ENCODE results near the gene H6PD.

Gene H6PD

GRCh38 chr1:9279172-9279840 lies 44.7 kb downstream of the H6PD start:
- no peak for DNase-seq (ENCODE audit: low read depth)

GRCh38 chr1:9280015-9280860 lies 45.7 kb downstream of the H6PD start:
- DNase-seq (ENCODE audit: low read depth), result peak; percentile 68

GRCh38 chr1:9281071-9281827 lies 46.7 kb downstream of the H6PD start:
- no peak for DNase-seq (ENCODE audit: low read depth)

DNA sequence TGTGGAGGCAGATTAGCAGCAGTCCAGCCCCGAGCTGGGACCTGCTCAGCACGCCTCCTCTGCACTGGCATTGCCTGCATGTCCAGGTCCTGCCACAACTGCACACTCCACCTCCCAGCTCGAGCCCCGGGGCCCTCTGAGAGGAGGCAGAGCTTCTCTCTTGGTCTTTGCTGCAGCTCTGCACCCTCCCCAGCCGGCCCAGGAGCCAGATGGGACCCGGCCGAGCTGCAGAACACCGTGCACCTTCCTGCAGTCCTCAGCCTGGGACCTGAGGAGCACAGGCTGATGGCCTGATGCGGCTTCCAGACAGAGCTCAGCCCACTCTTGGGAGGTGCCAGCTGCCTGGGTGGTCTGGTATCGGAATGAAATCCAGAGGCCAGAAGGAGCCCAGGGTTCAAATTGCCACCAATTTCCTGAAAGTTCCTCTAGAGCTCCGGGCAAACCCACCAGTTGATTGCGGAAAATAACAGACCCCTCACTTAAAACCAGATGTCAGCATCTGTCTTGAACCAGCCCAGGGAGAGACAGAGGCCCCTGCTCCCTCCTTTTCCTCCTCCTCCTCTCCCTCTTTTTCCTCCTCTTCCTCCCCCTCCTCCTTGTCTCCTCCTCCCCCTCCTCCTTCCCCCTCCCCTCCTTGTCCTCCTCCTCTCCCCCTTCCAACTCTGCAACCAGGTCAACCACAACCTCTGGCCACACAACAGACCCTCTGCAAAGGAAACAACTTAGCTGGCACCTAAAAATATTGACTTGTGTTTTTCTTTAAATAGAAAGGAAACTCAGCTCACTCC lies 47.5 kb downstream of the H6PD start:
- DNase-seq (ENCODE audit: low read depth), result no peak

GRCh38 chr1:9282696-9282955 lies 48.1 kb downstream of the H6PD start:
- no peak for DNase-seq (ENCODE audit: low read depth)

DNA sequence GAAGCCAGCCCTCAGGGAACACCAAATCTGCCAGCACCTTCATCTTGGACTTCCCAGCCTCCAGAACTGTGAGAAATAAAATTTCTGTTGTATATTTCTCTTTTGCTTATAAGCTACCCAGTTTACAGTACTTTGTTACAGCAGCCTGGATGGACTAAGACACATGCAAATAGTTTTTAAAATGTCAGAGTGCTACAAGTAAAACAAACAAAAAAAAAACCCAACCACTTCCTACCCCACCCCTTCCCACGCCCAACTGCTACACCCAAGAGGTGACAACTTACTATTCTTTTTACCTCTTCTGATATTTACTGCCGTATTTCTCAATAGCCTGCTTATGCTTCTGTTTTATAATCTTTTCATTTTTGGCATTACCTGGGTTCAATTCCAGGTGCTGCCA lies 49.5 kb downstream of the H6PD start:
- DNase-seq (ENCODE audit: low read depth), result no peak

GRCh38 chr1:9286556-9286955 lies 52.0 kb downstream of the H6PD start:
- no peak for DNase-seq (ENCODE audit: low read depth)

DNA sequence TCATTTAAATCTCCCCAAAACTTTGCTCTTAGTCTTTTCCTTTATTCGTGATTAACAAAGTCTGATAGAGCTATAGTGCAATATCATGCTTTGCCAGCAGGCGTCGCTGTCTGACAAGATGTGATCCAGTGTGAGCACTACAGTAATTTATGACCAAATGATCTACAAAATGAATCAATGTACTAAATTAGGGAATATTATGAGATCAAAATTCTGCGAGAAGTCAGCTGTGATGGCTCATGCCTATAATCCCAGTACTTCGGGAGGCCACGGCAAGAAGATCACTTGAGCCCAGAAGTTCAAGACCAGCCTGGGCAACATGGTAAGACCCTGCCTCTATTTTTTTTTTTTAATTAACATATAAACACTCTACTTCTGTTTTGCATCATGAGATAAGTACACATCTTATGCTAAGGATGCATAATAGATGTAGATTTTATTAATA lies 54.5 kb downstream of the H6PD start:
- DNase-seq (ENCODE audit: low read depth), result peak; percentile 80

DNA sequence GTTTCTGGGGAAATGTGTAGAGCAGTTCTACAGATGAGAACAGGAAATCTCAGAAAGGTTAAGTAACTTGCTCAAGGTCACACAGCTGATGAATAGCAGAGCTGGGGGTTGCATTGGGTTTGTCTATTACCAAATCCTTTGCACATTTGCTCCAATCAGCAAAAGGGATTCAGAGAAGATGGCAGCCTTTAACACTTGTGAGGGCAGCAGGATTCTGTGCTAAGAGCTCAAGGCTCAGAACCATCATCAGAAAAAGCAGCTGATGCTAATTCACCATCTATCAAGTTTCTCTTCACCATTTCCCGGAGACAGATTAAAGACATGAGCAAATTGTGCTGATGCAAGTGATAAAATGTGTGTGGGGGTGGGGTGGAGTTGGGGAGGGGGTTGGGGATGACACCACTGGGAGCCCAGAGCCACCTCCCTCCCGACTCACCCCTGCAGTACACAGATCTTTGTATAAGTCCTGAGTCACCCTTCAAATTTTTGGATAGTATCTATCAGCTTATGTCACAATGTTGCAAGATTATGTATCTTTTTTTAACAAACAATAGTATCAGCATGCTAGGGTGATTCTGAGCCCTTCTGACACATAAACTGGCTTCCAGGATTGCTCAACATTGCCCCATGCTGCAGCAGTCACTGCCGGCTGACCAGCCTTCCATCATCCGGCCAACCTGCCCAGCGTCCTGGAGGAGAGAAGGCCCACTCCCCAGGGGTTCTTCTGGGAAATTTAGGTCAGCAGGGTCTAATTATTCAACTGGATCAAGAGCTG lies 55.3 kb downstream of the H6PD start:
- no peak for DNase-seq (ENCODE audit: low read depth)

- DNase-seq (ENCODE audit: low read depth), result no peak
Measured at GRCh38 chr1:9291914-9292360, 57.4 kb downstream of the H6PD start.

GRCh38 chr1:9292361-9293240 lies 58.0 kb downstream of the H6PD start, which contains the start of gene SPSB1:
Gene SPSB1 (plus strand): TSS chr1:9292894. CDS start chr1:9355892, 62,998 bp downstream.
- peak; percentile 51 for DNase-seq (ENCODE audit: low read depth)

DNA sequence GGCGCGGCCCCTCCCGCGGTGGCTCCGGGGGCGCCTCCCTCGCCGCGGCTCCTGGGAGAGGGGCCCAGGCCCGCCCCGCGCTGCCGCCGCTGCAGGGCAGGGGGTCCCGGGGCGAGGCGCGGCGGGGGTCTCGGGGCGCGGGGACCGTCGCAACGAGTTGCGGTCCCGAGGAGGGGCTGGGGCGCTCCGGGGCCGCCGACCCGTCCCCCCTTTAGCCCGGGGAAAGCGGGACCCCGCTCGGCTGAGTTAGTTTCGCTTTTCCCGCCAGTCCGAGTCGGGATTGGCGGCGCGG lies 58.6 kb downstream of the H6PD start:
- no peak for DNase-seq (ENCODE audit: low read depth)

DNA sequence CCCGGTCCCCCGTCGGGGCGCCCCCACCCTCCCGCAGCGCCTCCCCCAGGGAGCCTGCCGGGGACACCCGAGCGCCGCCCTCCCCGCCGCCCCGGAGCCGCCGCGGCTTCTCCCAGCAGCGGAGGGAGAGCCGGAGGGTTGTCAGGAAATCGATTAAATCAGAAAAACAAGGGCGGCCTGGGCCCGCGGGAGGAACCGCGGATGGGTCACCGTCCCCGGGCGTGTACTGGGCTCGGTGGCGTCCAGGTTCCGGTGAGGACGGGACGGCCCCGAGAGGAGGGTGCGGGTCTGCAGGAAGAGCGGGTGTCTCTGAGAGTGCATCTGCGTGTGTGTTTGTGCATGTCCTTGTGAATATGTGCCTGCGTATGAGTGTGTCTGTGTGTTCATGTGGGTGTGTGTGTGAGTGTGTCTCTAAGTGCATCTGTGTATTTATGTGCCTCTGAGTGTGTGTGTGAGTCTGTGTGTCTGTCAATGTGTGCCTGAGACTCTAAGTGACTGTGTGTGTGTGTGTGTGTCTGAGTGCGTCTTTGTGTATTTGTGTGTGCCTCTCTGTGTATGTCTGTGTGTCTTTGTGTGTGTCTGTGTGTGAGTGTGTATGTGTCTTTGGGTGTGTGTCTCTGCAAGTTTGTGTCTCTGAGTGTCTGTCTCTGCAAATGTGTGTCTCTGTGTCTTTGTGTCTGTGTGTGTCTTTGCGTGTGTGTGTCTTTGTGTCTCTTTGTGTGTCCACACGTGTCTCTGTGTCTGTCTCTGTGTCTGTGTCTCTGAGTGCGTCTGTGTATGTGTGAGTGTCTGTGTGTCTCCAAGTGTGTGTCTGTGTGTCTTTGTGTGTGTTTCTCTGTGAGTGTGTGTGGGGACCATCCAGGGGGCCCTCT lies 59.2 kb downstream of the H6PD start:
- no peak for DNase-seq (ENCODE audit: low read depth)

GRCh38 chr1:9294405-9294773 lies 59.8 kb downstream of the H6PD start:
- no peak for DNase-seq (ENCODE audit: low read depth)

DNA sequence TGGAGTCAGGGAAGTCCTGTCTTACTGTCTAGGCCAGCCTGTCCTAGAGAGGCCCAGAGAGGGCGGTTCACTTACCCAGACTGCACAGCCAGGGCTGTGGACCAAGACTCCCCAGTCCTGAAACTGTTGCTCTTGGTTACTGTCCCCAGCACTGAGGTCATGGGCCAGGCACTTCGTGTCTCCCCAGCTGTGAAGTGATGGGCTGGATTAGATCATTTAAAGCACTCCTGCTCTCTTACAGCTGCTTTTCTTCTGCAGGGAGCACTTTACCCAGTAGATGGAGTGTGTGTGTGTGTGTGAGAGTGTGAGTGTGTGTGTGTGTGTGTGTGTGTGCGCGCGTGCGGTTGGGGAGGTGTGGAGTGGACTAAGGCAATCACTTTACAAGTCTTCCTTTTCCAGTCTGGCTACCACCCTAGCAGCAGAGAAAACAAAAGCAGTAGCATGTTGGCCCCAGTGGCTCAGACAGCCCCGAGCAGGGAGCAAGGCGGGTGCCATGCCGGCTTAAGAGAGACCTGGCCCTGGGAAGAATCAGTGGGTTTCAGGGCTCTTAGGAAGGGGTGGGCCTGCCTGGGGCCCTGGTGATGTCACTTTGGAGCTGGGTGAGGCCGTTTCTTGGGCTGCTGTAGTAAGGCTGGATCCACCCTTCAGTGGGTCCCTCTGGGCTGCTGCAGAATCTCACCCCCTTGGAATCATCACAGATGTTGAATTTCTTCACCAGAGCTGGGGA lies 60.5 kb downstream of the H6PD start:
- DNase-seq (ENCODE audit: low read depth), result no peak

GRCh38 chr1:9295884-9296283 lies 61.3 kb downstream of the H6PD start:
- no peak for DNase-seq (ENCODE audit: low read depth)

- DNase-seq (ENCODE audit: low read depth), result no peak
Measured at GRCh38 chr1:9296850-9297249, 62.3 kb downstream of the H6PD start.

GRCh38 chr1:9297831-9298230 lies 63.3 kb downstream of the H6PD start:
- DNase-seq (ENCODE audit: low read depth), result no peak

- no peak for DNase-seq (ENCODE audit: low read depth)
Measured at GRCh38 chr1:9298282-9298681, 63.7 kb downstream of the H6PD start.
